GM12878 (cell line): ENCODE measurements around the gene SEMA3A. TPM values are rescaled to one million over a fixed set of nuclear protein-coding genes. Genes with fewer than 3 reads are reported as not detected.

ENCODE experiments used
- ATAC-seq: fragments of 200-7000 bp; cut with Tn5 transposase; 3 replicates; pipeline ENCODE4 v1.9.1; 2020; ENCODE audit warnings: mild to moderate bottlenecking, moderate library complexity
- BruUV-seq: library from RNA; stranded (reverse); fragments of 400-500 nt; replicated peaks from 2 replicates; lab custom pipeline; 2021; lab: Mats Ljungman, UMichigan
- CTCF ChIA-PET: fragments of 300-600 bp; sonication (Branson Sonifier 250); formaldehyde crosslinking; extraction: SDS; loops from one replicate; lab custom pipeline; 2021; ENCODE audit warnings: inconsistent platforms; lab: Yijun Ruan, JAX
- POLR2A ChIA-PET: fragments of 350-600 bp; formaldehyde crosslinking; extraction: SDS; loops from one replicate; lab custom pipeline; 2021; ENCODE audit warnings: inconsistent platforms; lab: Charles Lee
- RAD21 ChIA-PET: fragments of 300-600 bp; sonication (Branson Sonifier 250); formaldehyde crosslinking; loops from one replicate; lab custom pipeline; 2023; ENCODE audit warnings: antibody characterized with exemption; ENCODE audit not compliant: unreplicated experiment; lab: Charles Lee
- SMC1A ChIA-PET: fragments of 300-600 bp; sonication (Branson Sonifier 250); formaldehyde crosslinking; loops from one replicate; lab custom pipeline; 2023; ENCODE audit not compliant: unreplicated experiment, uncharacterized antibody; lab: Charles Lee
- DNase-seq: peaks from one replicate; pipeline ENCODE4 v3.0.0-alpha.2; 2011; ENCODE audit warnings: low read depth, low spot score
- FAIRE-seq: peaks from 3 replicates; lab custom pipeline; 2011; peaks lifted over from hg19 to GRCh38; lab: Jason Lieb, UNC
- H2AFZ ChIP-seq: 2 replicates; pipeline ENCODE4 v1.6.0; 2011; ENCODE audit warnings: low read depth, low read length, control low read depth; ENCODE audit not compliant: control insufficient read depth
- H3K27ac ChIP-seq: 2 replicates; pipeline ENCODE4 v1.5.1; 2011; ENCODE audit warnings: control low read depth; ENCODE audit not compliant: control insufficient read depth, insufficient read depth
- H3K27me3 ChIP-seq, 2 experiments: replicated peaks in 1 of 2; 2 replicates each; pipeline versions ENCODE4 v1.6.0 to v1.6.1; 2011; ENCODE audit warnings: low read length in 1 of 2; ENCODE audit not compliant: control insufficient read depth in 2 of 2, insufficient read depth in 2 of 2
- H3K36me3 ChIP-seq, 2 experiments: 2 replicates each; pipeline ENCODE4 v1.5.1; 2011; ENCODE audit warnings: low read length in 1 of 2; ENCODE audit not compliant: control insufficient read depth in 2 of 2, insufficient read depth in 2 of 2
- H3K4me1 ChIP-seq: 2 replicates; pipeline ENCODE4 v1.6.1; 2011; ENCODE audit warnings: mild to moderate bottlenecking, low read length, moderate library complexity, mixed read lengths; ENCODE audit not compliant: control insufficient read depth, insufficient read depth
- H3K4me2 ChIP-seq: 2 replicates; pipeline ENCODE4 v1.6.0; 2011; ENCODE audit warnings: control low read depth; ENCODE audit not compliant: control insufficient read depth, insufficient read depth
- H3K4me3 ChIP-seq: fragments of 200-600 bp; sonication (generic); 2 replicates; pipeline ENCODE4 v1.5.1; 2016
- H3K79me2 ChIP-seq: 2 replicates; pipeline ENCODE4 v1.6.0; 2011; ENCODE audit warnings: low read length; ENCODE audit not compliant: control insufficient read depth, insufficient read depth
- H3K9ac ChIP-seq: 2 replicates; pipeline ENCODE4 v1.8.0; 2011; ENCODE audit warnings: low read length, control low read depth, mixed read lengths; ENCODE audit not compliant: control insufficient read depth, insufficient read depth
- H3K9me3 ChIP-seq: replicated peaks from 3 replicates; pipeline ENCODE4 v1.5.1; 2011; ENCODE audit warnings: mild to moderate bottlenecking, low read length; ENCODE audit not compliant: control insufficient read depth, insufficient read depth
- H4K20me1 ChIP-seq: 2 replicates; pipeline ENCODE4 v1.6.0; 2011; ENCODE audit not compliant: control insufficient read depth, insufficient read depth
- BCL11A ChIP-seq: IDR thresholded peaks from 2 replicates; pipeline ENCODE4 v1.6.1; 2011; ENCODE audit warnings: low read depth, low read length
- CREB1 ChIP-seq: IDR thresholded peaks from 2 replicates; pipeline ENCODE4 v1.6.1; 2012; ENCODE audit warnings: low read depth, mild to moderate bottlenecking, inconsistent platforms
- EP300 ChIP-seq, 2 experiments: fragments of 150-350 bp in 1 of 2; IDR thresholded peaks; 2 replicates each; pipeline ENCODE4 v1.6.1; 2011 to 2012; ENCODE audit warnings: low read depth in 2 of 2, low read length in 2 of 2, borderline replicate concordance in 1 of 2, improper control_type of control experiment in 1 of 2, inconsistent platforms in 1 of 2; ENCODE audit not compliant: control insufficient read depth in 1 of 2
- ETV6 ChIP-seq, 2 experiments: fragments of 450-650 bp in 1 of 2; IDR thresholded peaks in 1 of 2; conservative IDR thresholded peaks in 1 of 2; 2 replicates each; pipeline ENCODE4 v1.6.1; 2014; ENCODE audit warnings: antibody characterized with exemption in 1 of 2, borderline replicate concordance in 1 of 2, low read depth in 1 of 2, mild to moderate bottlenecking in 1 of 2, moderate library complexity in 1 of 2
- EZH2 ChIP-seq: IDR thresholded peaks from 2 replicates; pipeline ENCODE4 v1.6.1; 2012; ENCODE audit warnings: low read depth, mild to moderate bottlenecking, control low read depth, inconsistent platforms, low read length, borderline replicate concordance; ENCODE audit not compliant: control insufficient read depth
- POLR2AphosphoS2 ChIP-seq: IDR thresholded peaks from 2 replicates; pipeline ENCODE4 v1.6.1; 2011; ENCODE audit warnings: low read depth, mild to moderate bottlenecking, low read length, improper control_type of control experiment, moderate library complexity
- POU2F2 ChIP-seq: IDR thresholded peaks from 3 replicates; pipeline ENCODE4 v1.6.1; 2011; ENCODE audit warnings: low read depth, mild to moderate bottlenecking, low read length, borderline replicate concordance
- SRF ChIP-seq, 2 experiments: IDR thresholded peaks; 2 replicates each; pipeline ENCODE4 v1.6.1; 2011; ENCODE audit warnings: low read depth in 2 of 2, low read length in 2 of 2, mild to moderate bottlenecking in 1 of 2, moderate library complexity in 1 of 2
- WRNIP1 ChIP-seq: IDR thresholded peaks from 2 replicates; pipeline ENCODE4 v1.6.1; 2011; ENCODE audit warnings: low read depth, low read length, improper control_type of control experiment, borderline replicate concordance
- WGBS: methylation state at CpG from one replicate; pipeline ENCODE4 v1.1.6; 2016; ENCODE audit warnings: low lambda C conversion rate; ENCODE audit not compliant: insufficient replicate concordance, insufficient coverage; ENCODE audit errors: missing lambda C conversion rate; 5-methylcytosine and 5-hydroxymethylcytosine counted together
- in situ Hi-C: fragments of 300-500 bp; cut with MboI; formaldehyde crosslinking; loops from 9 replicates; pipeline ENCODE4 v1.14.3; 2018; ENCODE audit warnings: mixed read lengths
- intact Hi-C: fragments of 100-400 bp; cut with micrococcal nuclease; formaldehyde crosslinking; loops from one replicate; pipeline ENCODE4 v1.14.2; 2022; ENCODE audit not compliant: unreplicated experiment
- polyA plus RNA-seq, 11 experiments: library from polyadenylated mRNA; depleted of rRNA in 4 of 11; unstranded in 6 of 11; stranded (reverse) in 5 of 11; fragments of >200 nt; fragmentation: Nextera tagmentation in 4 of 11; fragmentation: Illumina TruSeq in 1 of 11; extraction: Ambion mirVana in 4 of 11; extraction: Trizol in 1 of 11; gene quantifications; 1 replicate in 1 of 11; 2 replicates in 10 of 11; pipeline versions ENCODE4 v1.2.1 to v1.2.3, GENCODE V29; 2011 to 2016; ENCODE audit warnings: inconsistent platforms in 2 of 11, missing spikeins in 2 of 11, low read depth in 1 of 11
- total RNA-seq, 4 experiments: library from RNA; depleted of rRNA in 3 of 4; stranded (reverse); fragments of >200 nt in 3 of 4; fragmentation: Illumina TruSeq in 1 of 4; extraction: Trizol in 1 of 4; gene quantifications; 2 replicates each; pipeline versions ENCODE4 v1.2.1 to v1.2.3, GENCODE V29; 2013 to 2021
- TF ChIP-seq, protein P1 (sequence below): IDR thresholded peaks from 2 replicates; pipeline ENCODE4 v1.6.1; 2011; ENCODE audit warnings: borderline replicate concordance, low read depth, mild to moderate bottlenecking, moderate library complexity, low read length; ENCODE audit not compliant: insufficient read depth, poor library complexity, severe bottlenecking
- TF ChIP-seq, protein P2 (sequence below): fragments of 450-650 bp; IDR thresholded peaks from 2 replicates; pipeline ENCODE4 v1.6.1; 2016; ENCODE audit warnings: mild to moderate bottlenecking, moderate library complexity, borderline replicate concordance
- TF ChIP-seq, protein P3 (sequence below): IDR thresholded peaks from 2 replicates; pipeline ENCODE4 v1.6.1; 2011; ENCODE audit warnings: borderline replicate concordance, low read depth, mild to moderate bottlenecking, moderate library complexity, mixed read lengths, low read length; ENCODE audit not compliant: insufficient read depth; ENCODE audit errors: extremely low read length
- TF ChIP-seq, protein P4 (sequence below): fragments of 150-350 bp; IDR thresholded peaks from 2 replicates; pipeline ENCODE4 v1.6.1; 2014; ENCODE audit warnings: mild to moderate bottlenecking, low read depth, low read length

The SEMA3A gene
- total and polyA plus RNA-seq, 10 of the 15 experiments (the other 5 are each of a cell fraction or from before 2014, with no cell fraction given) = 0.01 to 3.3 (median 0.24) TPM

DNA sequence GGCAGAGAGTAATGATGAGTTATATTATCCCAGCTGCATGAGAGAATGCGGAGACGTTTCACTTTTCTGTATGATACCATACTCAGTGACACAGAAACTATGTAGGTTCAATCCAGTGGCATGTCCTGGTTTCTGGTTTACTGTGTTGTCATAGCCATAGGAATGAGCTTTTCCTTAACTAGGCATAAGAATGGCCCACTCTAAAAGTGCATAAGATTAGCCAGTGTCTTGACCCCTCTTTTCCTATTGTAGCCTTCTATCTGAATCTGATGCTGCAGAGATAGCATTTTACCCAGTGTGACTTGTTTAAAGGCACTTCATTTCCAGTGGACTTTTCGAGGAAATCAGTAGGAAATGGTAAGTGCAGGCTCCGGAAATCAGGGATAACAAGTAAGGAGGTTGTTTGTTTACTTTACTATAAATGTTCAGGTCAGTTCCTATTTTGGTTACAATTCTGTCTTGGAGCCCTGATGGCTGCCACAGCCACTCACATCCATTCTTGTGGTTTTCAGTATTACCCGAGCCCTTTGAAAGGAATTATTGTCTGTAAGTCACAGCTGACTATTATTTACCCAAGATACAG lies 70.5 kb downstream of the SEMA3A start:
- Histone ChIP-seq H3K36me3 (no peaks in the 10 kb centered on the region), H3K4me3 (no peak overlapping the region), H3K4me1 (no peaks in the 10 kb centered on the region), H3K4me2 (no peak overlapping the region), H2AFZ (no peak overlapping the region), H3K9ac (no peak overlapping the region), H3K9me3 (no peaks in the 10 kb centered on the region), H3K79me2 (no peaks in the 10 kb centered on the region), H3K27me3 (no peaks in the 10 kb centered on the region), H4K20me1 (no peaks in the 10 kb centered on the region), H3K27ac (no peak overlapping the region)
- intact Hi-C loops = no loop called here
- FAIRE-seq = no peak
- BruUV-seq = no TSS peak
- 17% methylated on average over 5 of the region's 5 CpGs for WGBS
- ChIA-PET SMC1A (interaction anchor here (1.4 kb wide), 1 partner anchor 10 kb away, joined by 6 read pairs; no protein-coding TSS in a partner anchor), CTCF (interaction anchor here (1.2 kb wide), 1 partner anchor 48 kb away, joined by 3 read pairs; no protein-coding TSS in a partner anchor), POLR2A (interaction anchor here (0.6 kb wide), 1 partner anchor 104 kb away, joined by 4 read pairs; no protein-coding TSS in a partner anchor), RAD21 (no interaction called here)
- ATAC-seq = no peak; the same call in 2 of the 3 replicates
- in situ Hi-C loops = no loop called here
- no peak for DNase-seq
- TF ChIP-seq EZH2 (no peak), WRNIP1 (no peak), SRF (IDR thresholded peaks at IDR 0.05; ENCODE audit: low read depth in 2 of 2, low read length in 2 of 2) (no peak), CREB1 (no peak), ETV6 (conservative IDR thresholded peaks at IDR 0.05 in 1 of 2, IDR thresholded peaks at IDR 0.05 in 1 of 2; ENCODE audit: borderline replicate concordance in 1 of 2, low read depth in 1 of 2) (no peak), POLR2AphosphoS2 (no peak), EP300 (IDR thresholded peaks at IDR 0.05; ENCODE audit: borderline replicate concordance in 1 of 2, control insufficient read depth in 1 of 2, low read depth in 2 of 2, low read length in 2 of 2) (no peak), BCL11A (no peak), POU2F2 (no peak)
- TF ChIP-seq, protein P1, sequence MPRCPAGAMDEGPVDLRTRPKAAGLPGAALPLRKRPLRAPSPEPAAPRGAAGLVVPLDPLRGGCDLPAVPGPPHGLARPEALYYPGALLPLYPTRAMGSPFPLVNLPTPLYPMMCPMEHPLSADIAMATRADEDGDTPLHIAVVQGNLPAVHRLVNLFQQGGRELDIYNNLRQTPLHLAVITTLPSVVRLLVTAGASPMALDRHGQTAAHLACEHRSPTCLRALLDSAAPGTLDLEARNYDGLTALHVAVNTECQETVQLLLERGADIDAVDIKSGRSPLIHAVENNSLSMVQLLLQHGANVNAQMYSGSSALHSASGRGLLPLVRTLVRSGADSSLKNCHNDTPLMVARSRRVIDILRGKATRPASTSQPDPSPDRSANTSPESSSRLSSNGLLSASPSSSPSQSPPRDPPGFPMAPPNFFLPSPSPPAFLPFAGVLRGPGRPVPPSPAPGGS = no peak
- TF ChIP-seq, protein P2, sequence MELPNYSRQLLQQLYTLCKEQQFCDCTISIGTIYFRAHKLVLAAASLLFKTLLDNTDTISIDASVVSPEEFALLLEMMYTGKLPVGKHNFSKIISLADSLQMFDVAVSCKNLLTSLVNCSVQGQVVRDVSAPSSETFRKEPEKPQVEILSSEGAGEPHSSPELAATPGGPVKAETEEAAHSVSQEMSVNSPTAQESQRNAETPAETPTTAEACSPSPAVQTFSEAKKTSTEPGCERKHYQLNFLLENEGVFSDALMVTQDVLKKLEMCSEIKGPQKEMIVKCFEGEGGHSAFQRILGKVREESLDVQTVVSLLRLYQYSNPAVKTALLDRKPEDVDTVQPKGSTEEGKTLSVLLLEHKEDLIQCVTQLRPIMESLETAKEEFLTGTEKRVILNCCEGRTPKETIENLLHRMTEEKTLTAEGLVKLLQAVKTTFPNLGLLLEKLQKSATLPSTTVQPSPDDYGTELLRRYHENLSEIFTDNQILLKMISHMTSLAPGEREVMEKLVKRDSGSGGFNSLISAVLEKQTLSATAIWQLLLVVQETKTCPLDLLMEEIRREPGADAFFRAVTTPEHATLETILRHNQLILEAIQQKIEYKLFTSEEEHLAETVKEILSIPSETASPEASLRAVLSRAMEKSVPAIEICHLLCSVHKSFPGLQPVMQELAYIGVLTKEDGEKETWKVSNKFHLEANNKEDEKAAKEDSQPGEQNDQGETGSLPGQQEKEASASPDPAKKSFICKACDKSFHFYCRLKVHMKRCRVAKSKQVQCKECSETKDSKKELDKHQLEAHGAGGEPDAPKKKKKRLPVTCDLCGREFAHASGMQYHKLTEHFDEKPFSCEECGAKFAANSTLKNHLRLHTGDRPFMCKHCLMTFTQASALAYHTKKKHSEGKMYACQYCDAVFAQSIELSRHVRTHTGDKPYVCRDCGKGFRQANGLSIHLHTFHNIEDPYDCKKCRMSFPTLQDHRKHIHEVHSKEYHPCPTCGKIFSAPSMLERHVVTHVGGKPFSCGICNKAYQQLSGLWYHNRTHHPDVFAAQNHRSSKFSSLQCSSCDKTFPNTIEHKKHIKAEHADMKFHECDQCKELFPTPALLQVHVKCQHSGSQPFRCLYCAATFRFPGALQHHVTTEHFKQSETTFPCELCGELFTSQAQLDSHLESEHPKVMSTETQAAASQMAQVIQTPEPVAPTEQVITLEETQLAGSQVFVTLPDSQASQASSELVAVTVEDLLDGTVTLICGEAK = no peak
- TF ChIP-seq, protein P3, sequence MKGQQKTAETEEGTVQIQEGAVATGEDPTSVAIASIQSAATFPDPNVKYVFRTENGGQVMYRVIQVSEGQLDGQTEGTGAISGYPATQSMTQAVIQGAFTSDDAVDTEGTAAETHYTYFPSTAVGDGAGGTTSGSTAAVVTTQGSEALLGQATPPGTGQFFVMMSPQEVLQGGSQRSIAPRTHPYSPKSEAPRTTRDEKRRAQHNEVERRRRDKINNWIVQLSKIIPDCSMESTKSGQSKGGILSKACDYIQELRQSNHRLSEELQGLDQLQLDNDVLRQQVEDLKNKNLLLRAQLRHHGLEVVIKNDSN = no peak
- TF ChIP-seq, protein P4, sequence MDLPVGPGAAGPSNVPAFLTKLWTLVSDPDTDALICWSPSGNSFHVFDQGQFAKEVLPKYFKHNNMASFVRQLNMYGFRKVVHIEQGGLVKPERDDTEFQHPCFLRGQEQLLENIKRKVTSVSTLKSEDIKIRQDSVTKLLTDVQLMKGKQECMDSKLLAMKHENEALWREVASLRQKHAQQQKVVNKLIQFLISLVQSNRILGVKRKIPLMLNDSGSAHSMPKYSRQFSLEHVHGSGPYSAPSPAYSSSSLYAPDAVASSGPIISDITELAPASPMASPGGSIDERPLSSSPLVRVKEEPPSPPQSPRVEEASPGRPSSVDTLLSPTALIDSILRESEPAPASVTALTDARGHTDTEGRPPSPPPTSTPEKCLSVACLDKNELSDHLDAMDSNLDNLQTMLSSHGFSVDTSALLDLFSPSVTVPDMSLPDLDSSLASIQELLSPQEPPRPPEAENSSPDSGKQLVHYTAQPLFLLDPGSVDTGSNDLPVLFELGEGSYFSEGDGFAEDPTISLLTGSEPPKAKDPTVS = no peak
